Activated CD8-positive, alpha-beta memory T cell treated with anti-CD3 and anti-CD28 coated beads, Interleukin-2, amount 50 U/mL, for 4 hours (primary cell): Measurements from ENCODE around the gene TEK.
"Not testable (repeated sequence)": the region's sequence is repeated elsewhere in the genome, so short reads cannot be mapped to it uniquely, and the experiment has no call there.

Source experiments
- DNase-seq: peaks from one replicate; pipeline ENCODE4 v3.0.0-alpha.2; 2020

The TEK gene

DNA sequence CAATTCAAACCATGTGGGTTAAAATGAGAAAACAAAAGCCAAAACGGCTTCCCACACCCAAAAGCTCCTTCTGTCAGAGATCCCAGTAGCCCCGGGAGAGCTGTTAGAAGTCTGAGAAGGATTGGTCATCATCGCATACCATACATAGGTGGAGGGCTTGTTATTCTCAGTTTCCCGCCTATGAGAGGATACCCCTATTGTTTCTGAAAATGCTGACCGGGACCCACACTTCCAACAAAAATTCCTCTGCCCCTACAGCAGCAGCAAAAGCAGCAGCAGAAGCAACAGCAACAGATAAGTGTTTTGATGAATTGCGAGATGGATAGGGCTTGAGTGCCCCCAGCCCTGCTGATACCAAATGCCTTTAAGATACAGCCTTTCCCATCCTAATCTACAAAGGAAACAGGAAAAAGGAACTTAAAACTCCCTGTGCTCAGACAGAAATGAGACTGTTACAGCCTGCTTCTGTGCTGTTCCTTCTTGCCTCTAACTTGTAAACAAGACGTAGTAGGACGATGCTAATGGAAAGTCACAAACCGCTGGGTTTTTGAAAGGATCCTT is at the start of gene TEK:
Gene TEK (plus strand): TSS at position 245 of the 561 bp plus-strand sequence. CDS start 366 bp downstream, outside the sequence.
- DNase-seq = no peak

DNA sequence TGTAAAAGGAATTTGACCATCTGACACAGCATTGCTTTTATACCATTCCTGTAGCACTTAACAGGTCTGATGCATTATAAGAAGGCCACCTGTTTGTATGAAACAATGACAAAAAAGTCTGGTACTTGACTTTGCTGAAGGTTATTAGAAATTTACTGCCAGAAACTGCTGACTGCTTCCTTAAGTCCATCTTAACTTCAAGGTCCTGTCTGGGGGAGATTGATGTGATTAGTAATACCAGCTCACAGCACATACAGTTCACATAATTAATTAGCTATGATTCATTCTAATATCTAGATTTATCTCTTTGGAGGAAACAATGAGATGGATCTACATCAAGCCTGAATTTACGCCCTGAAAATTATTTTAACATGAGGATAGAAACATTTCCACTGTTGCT is 49.6 kb upstream of the TEK start:
- DNase-seq = no peak

DNA sequence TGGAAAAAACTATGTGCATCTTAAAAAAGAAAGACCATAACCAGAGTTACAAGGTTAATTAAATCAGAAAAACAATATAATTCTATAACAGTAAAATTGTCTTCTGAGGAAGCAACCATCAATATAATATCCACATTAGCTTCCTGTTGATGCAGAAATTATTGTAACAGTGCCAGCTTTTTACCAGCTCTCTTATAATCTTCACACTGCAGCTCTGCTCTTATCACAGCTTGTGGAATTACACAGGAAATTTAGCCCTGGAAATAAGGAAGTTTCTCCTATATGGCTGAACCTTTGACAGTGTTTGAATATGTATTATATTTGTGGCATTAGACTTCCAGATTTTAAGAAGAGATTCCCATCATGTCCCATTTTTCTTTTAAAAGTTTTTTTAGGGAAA is 49.1 kb upstream of the TEK start:
- DNase-seq = no peak

DNA sequence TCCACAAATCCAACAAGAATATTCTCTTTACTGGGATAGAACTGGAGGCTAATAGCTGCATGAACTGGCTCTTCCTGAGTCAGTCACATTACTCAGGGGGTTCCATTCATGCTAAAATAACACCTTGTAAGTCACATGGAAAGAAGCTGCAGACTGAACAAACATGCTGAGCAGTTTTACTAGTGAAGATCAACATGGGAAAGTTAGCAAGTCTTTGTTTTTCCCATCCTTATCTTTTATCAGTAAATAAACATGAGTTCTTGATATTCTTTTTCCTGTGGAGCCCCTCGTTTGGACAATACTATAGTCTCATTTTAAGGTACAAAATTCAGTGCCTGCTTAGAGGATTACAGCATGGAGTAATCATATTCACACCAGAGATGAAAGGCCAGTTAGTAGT is 43.7 kb upstream of the TEK start:
- DNase-seq = no peak

DNA sequence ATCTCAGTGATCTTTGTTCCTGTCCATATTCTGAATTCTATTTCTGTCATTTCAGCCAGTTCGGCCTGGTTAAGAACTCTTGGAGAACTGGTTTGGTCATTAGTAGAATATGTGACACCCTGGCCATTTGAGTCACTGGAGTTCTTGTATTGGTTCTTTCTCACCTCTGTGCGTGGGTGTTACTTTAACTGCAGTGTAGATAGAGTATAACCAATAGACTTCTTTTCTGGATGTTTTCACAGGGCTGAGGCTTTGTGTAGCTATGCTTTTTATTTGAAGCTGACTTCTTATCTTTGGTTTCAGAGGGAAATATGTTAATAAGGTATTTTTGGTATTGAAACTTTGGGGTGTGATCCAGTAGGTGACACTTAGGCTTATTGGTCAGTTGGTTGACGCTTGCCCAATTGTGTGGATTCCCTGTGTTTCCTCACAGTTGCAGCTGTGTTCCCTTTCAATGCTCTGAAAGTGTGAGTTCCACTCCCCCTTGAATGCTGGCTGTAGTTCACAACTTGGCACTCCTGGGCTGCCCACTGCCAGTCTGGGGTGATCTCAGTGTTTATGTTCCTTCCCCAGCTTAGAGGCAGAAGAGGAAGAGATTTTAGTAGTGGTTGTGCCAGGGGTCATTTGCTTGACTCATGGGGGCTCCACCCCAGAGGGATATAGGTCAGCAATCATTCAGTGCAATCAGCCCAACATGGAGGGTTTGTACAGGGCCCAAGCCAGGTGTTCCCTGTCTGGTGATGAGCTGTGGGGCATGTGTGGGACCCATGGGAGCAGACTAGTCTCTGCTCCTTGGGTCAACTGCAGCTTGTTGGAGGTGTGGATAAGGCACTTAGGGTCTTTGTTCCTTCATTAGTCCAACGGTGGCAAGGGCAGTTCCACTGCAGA is 34.9 kb upstream of the TEK start:
- DNase-seq = no peak

DNA sequence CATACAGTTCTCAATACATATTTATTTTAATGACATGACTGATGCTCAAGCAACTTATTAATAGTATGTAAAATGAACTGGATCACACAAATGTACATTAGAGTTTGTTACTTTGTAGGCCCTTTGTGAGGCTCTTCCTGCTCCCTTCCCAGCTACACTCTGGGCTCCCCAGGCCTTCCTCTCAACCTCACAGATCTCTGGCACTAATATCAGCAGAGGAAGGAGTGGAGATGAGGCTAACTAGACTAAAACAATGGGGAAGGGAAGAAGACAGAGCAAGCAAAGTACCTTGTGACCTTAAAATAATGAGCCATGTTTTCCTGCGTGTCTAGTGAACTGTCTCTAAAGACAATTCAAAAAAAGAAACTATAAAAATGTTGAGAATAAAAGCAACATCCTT is 30.3 kb upstream of the TEK start:
- no peak for DNase-seq

DNA sequence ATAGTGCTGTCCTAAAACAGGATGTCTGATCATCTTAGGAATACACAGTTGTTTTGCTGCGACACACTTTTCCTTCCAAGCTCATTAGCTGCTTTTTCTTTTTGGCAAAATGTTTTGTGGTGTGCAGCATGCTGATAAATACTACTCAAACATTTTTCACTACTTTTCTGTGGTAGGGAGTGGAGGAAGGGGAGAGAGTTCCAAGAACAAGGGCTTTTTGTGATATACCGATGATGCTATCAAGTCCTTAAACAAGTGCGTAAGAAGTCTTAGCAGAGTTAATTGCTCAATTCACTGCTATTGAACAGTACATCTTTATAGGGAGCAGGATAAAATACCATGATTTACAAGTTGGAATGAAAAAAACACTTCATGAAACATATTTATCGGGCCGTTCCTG is 23.6 kb upstream of the TEK start:
- no peak for DNase-seq

- no peak for DNase-seq
These were observed 22.0 kb upstream of the TEK start for GRCh38 chr9:27086818-27087680.

GRCh38 chr9:27088981-27089380 is 20.0 kb upstream of the TEK start:
- no peak for DNase-seq

- DNase-seq = no peak
These were observed 19.3 kb upstream of the TEK start for GRCh38 chr9:27089706-27090105.

DNA sequence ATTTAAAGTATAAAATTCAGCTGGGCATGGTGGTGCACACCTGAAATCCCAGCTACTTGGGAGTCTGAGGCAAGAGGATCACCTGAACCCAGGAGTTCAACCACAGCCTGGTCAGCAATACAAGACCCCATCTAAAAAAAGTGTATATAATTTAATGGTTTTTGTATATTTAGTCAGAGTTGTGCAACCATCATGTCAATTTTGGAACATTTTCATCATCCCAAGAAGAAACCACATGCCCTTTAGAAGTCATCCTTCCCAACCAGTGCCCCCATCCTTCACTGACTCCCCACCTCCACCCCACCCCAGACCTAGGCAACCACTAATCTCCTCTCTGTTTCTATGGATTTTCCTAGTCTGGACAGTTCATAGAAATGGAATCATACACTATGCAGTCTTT is 18.8 kb upstream of the TEK start:
- no peak for DNase-seq

GRCh38 chr9:27090711-27091110 is 18.3 kb upstream of the TEK start:
- no peak for DNase-seq

- DNase-seq = not testable (repeated sequence)
These were observed 16.5 kb upstream of the TEK start for GRCh38 chr9:27092496-27092895.

GRCh38 chr9:27093384-27094067 is 15.5 kb upstream of the TEK start:
- DNase-seq = not testable (repeated sequence)

DNA sequence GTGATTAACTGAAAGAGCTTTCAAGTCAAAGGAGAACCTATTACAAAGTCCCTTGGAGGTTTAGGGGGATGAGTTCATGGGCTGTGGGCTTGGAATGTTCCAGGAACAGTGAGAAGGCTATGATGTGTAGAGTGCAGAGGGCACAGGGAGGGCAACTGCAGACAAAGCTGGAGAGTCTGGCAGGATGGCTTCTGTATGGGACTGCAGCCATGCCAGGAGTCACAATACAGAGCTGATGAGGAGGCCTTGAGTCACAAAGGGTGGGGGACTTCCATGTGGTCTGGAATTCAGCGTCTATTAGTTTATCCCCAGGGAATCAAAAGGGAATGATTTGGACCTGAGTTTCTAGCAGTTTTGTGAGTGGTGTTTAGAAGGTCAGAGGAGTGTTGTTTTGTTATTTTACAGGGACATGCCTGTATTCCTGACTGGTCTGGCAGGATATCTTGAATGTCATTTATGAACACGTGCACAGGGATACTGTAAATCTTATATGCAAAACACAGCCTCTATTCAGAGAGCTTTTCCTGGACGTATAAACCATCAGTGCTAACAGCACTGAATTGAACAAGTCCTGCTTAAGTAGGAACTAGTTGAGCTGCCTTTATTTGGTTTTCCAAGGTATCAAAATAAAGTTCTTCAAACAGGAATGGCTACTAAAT is 14.3 kb upstream of the TEK start:
- no peak for DNase-seq

GRCh38 chr9:27107241-27107640 is 1.8 kb upstream of the TEK start:
- DNase-seq = no peak

- no peak for DNase-seq
These were observed 596 bp downstream of the TEK start for GRCh38 chr9:27109621-27110020.

DNA sequence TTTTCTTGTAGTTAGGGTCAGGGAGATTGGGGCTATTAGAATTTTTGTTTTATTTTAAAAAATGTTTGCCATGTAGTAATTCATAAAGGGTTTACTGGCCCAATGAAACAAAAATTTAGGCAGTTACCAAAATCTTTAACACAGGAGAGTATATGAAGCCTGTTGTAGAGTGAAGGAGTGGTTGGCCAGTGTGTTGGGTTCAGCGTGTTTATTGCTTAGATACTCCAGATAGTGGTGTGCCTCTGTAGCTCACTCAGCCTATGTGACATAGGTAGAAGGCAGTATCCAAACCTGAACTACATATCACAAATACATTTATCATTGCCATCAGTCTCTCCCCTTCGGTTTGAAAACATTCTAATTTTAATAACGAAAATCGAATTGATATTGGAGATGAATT is 1.2 kb downstream of the TEK start:
- DNase-seq = no peak

GRCh38 chr9:27112235-27112634 is 3.2 kb downstream of the TEK start:
- no peak for DNase-seq

GRCh38 chr9:27117489-27118135 is 8.6 kb downstream of the TEK start:
- no peak for DNase-seq

GRCh38 chr9:27118916-27119315 is 9.9 kb downstream of the TEK start:
- no peak for DNase-seq

- no peak for DNase-seq
These were observed 15.1 kb downstream of the TEK start for GRCh38 chr9:27124151-27124550.
